ENCODE results near the gene PRKCZ. TPM values are rescaled to one million over a fixed set of nuclear protein-coding genes. Genes with fewer than 3 reads are reported as not detected.
A peak's percentile ranks its signal among the peaks of the same experiment; 100 is the strongest.

Gene PRKCZ
- total and polyA plus RNA-seq, 9 of the 15 experiments (the other 6 are each of a cell fraction or from before 2014, with no cell fraction given), result 0.07 to 3.1 (median 1.3) TPM

DNA sequence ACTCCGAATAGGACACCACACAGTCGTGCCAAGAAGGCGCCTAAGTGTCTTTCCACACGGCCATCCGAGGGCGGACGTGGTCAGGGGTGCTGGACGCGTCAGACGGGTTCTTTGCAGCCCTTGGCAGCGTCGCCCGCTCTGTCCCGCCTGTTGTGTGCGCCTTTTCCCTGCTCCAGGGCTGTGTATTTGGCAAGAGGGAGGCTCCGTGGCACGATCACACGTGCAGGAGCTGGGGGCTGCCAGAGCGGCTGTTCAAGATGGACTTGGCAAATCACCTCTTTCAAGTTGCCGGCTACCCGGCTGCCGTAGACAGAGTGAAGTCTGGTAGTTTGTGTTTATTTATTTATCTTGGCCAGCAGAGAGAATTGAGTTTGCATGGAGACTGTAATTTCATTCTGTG, 31.9 kb downstream of the PRKCZ start (continued):
- TF ChIP-seq, protein P1, sequence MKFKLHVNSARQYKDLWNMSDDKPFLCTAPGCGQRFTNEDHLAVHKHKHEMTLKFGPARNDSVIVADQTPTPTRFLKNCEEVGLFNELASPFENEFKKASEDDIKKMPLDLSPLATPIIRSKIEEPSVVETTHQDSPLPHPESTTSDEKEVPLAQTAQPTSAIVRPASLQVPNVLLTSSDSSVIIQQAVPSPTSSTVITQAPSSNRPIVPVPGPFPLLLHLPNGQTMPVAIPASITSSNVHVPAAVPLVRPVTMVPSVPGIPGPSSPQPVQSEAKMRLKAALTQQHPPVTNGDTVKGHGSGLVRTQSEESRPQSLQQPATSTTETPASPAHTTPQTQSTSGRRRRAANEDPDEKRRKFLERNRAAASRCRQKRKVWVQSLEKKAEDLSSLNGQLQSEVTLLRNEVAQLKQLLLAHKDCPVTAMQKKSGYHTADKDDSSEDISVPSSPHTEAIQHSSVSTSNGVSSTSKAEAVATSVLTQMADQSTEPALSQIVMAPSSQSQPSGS (CRISPR knock-in tag; IDR thresholded peaks at IDR 0.05), result no peak
- TF ChIP-seq RAD51 (IDR thresholded peaks at IDR 0.05; ENCODE audit: borderline replicate concordance, low read depth) (no peak), LEF1 (IDR thresholded peaks at IDR 0.05) (no peak), TCFL5 (CRISPR knock-in tag; conservative IDR thresholded peaks at IDR 0.05) (no peak), ZNF583 (CRISPR knock-in tag; IDR thresholded peaks at IDR 0.05) (no peak)

DNA sequence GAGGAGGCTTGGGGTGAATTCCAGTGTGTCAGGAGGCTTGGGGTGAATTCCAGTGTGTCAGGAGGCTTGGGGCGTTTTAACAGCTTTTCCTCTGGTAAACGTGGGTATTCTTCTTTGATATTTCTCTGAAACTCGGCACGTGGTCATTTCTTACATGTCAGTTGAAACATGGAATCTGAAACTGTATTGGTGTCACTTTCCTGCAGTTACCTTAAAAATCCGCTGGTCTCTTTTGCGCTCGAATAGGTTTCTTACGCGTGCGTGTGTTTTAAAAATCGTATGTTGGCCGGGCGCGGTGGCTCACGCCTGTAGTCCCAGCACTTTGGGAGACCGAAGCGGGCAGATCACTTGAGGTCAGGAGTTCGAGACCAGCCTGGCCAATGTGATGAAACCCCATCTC, 33.5 kb downstream of the PRKCZ start:
- Histone ChIP-seq H3K9me3 (replicated peaks; ENCODE audit: control insufficient read depth, insufficient read depth, low read depth, low read length) (0 out of 2 replicates have a peak, but pooled peaks cover 1% of the 10 kb centered on the region), H2AFZ (ENCODE audit: low read depth, low read length) (no peak overlapping the region), H3K9me1 (ENCODE audit: control insufficient read depth, insufficient read depth, low read length) (no peaks in the 10 kb centered on the region), H3K27ac (ENCODE audit: extremely low read depth, low read depth, low read length) (no peak overlapping the region), H3K36me3 (ENCODE audit: control insufficient read depth, insufficient read depth, low read length) (no peaks in the 10 kb centered on the region), H3K9ac (ENCODE audit: insufficient read depth in 1 of 2, low read depth in 2 of 2, low read length in 2 of 2) (no peak overlapping the region), H3K4me2 (ENCODE audit: insufficient read depth, low read length) (no peak overlapping the region), H3K4me3 (no peak overlapping the region), H3K4me1 (replicated peaks in 1 of 2; ENCODE audit: control insufficient read depth in 2 of 2, insufficient read depth in 2 of 2, low read length in 2 of 2) (peaks cover 0 to 13% of the 10 kb centered on the region in 2 experiments; a peak in 2 of 5 replicates), H3K27me3 (ENCODE audit: control insufficient read depth in 2 of 2, insufficient read depth in 2 of 2, low read length in 2 of 2) (peaks cover 61 to 94% of the 10 kb centered on the region in 2 experiments), H4K20me1 (replicated peaks; ENCODE audit: control insufficient read depth, insufficient read depth, low read length) (peaks cover 3% of the 10 kb centered on the region), H3K79me2 (ENCODE audit: control insufficient read depth, insufficient read depth, low read length) (no peaks in the 10 kb centered on the region)
- WGBS (ENCODE audit: insufficient coverage, low coverage, missing lambda C conversion rate), result 16% methylated on average over 18 of the region's 18 CpGs
- FAIRE-seq (peak; percentile 32), DNase-seq (ENCODE audit: extremely low read depth in 1 of 4, low spot score in 3 of 4) (no peak), ATAC-seq (peak; percentile 37; the same call in 1 of the 3 replicates)
- TF ChIP-seq ZNF165 (CRISPR knock-in tag; IDR thresholded peaks at IDR 0.05; ENCODE audit: borderline replicate concordance) (no peak), ZNF431 (CRISPR knock-in tag; IDR thresholded peaks at IDR 0.05) (no peak), NR1H2 (CRISPR knock-in tag; IDR thresholded peaks at IDR 0.05) (no peak), NRF1 (conservative IDR thresholded peaks at IDR 0.05 in 1 of 2, IDR thresholded peaks at IDR 0.05 in 1 of 2) (peak; percentile 37 to 47; a peak in 2 of 4 replicates)
- CTCF ChIA-PET (ENCODE audit: low intra/inter-chr PET ratio), result no interaction called here
- in situ Hi-C loops (cut with MboI) (no loop called here), intact Hi-C loops (cut with micrococcal nuclease) (no loop called here)
- no TSS peak for BruUV-seq (replicated peaks)
- POLR2A ChIA-PET, result interaction anchor here (0.8 to 1.2 kb wide), 3 partner anchors 13 to 160 kb away, joined by 3 to 5 read pairs (median 3); no protein-coding TSS in a partner anchor
